Regular cardiac myocyte (primary cell): ENCODE measurements around the gene CRYAB. TPM values are rescaled to one million over a fixed set of nuclear protein-coding genes. Genes with fewer than 3 reads are reported as not detected.

ENCODE experiments used
- total RNA-seq: library from RNA; depleted of rRNA; stranded (reverse); fragments of >200 nt; gene quantifications from 2 replicates; pipeline ENCODE4 v1.2.3, GENCODE V29; 2014

The CRYAB gene
- total RNA-seq = 41.2 and 44.7 TPM in 2 replicates

GRCh38 chr11:111911563-111912401 lies at the start of gene CRYAB:
Gene CRYAB (minus strand): TSS chr11:111911770. CDS start chr11:111911724, 46 bp downstream.

GRCh38 chr11:111918390-111919256 lies 7.1 kb upstream of the CRYAB start, which contains the start of gene C11orf52:
Gene C11orf52 (plus strand): TSS chr11:111918913. CDS start chr11:111918973, 60 bp downstream.

GRCh38 chr11:111912535-111912934 lies 965 bp upstream of the CRYAB start, which contains the start of gene HSPB2:
Gene HSPB2 (plus strand): TSS chr11:111912734. CDS start chr11:111912830, 96 bp downstream.

DNA sequence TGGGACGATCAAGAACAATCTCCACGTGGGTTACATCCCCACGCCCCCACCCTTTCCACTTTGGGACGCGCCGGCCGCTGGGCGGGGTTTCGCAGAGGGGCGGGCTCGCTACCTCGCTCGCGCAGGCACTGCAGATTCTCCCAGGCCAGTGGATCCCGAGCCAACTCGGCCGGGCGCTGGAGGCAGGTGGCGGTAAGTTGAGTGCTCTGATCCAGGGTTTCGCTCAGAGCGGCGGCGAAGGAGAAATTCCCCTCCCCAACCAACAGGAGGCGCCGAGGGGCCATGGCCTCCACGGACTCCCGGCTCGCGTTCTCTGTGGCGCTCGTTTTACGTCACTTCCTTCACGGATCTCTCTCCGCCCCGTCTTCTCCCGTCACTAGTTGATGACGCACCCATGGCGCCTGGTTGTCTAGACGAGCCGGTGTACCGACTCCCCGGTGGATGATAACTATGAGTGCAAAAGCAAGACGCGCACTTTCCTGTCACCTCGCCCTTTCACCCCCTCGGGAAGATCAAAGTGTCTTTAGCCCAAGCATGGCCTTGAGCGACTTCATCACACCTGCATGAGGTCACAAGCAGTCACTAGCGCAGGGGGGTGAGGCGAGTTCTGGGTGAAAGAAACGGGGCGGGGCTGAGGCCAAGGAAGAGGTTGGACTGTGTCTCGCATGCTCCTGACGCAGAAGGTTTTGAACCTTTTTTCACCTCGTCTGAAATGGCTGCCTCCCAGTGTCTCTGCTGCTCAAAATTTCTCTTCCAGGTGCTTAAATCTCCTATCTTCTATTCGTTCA lies 32.5 kb downstream of the CRYAB start, which contains the start of the genes CFAP68 and FDXACB1:
Gene CFAP68 (plus strand): TSS at position 693 of the 788 bp plus-strand sequence. CDS start 20 bp downstream, at position 713.
Gene FDXACB1 (minus strand): TSS at position 317 of the 788 bp plus-strand sequence. CDS start 33 bp downstream, at position 284.

DNA sequence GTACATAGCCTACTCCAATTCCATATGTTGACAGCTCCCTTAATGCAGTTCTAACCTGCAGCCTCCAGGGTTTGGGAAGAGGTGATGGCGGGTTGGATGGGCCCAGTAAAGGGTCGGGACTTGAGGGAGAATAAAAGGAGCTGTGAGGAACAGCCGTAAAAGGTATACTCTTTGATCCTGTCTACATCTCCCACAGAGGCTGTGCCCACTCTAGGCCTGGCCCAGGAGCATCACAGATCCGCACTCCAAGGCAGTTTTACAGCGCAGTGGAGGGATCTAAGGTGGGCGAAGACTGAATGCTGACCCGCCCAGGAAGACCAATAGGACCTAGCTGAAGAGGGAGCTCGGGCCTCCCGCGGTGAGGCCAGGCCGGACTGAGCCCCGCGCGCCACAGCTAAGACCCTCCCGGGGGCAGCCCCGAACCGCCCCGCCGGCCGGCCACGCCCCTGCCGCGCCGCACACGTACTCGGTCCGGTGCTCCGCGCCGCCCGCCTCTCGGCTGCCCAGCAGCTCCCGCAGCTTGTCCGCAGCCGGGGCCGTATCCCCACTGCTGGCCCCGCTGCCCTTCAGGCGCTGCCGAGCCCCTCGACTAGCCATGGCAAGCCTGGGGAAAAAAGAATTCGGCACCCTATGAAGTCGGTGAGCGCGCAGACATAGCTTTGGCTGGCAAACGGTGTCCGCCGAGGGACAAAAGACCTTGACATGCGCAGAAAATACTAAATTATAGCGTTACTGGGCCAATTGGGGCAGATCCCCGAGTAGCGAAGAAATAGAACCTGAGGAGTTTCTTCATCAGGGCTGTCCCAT lies 40.5 kb downstream of the CRYAB start, which contains the start of gene ALG9:
Gene ALG9 (minus strand): TSS at position 696 of the 807 bp plus-strand sequence. CDS start 99 bp downstream, at position 597.

Other genes with a start within 250 kb of the CRYAB start
- gene PPP2R1B, start 145.4 kb downstream of the CRYAB start, total RNA-seq = 44.3 and 50.2 TPM in 2 replicates
- gene ALG9, start 40.2 kb downstream of the CRYAB start, total RNA-seq = 37.5 and 45.1 TPM in 2 replicates
- 2.0 and 5.2 TPM in 2 replicates for gene FDXACB1, start 32.6 kb downstream of the CRYAB start, total RNA-seq
- 7.3 and 7.9 TPM in 2 replicates for gene CFAP68, start 32.2 kb downstream of the CRYAB start, total RNA-seq
- gene HSPB2, start 964 bp upstream of the CRYAB start, total RNA-seq = 0.28 and 0.77 TPM in 2 replicates
- gene C11orf52, start 7.1 kb upstream of the CRYAB start, total RNA-seq = 0.38 and 1.4 TPM in 2 replicates
- gene DIXDC1, start 25.6 kb upstream of the CRYAB start, total RNA-seq = 12.5 and 22.3 TPM in 2 replicates
- gene DLAT, start 113.6 kb upstream of the CRYAB start, total RNA-seq = 33.0 and 52.1 TPM in 2 replicates
- gene PIH1D2, start 162.2 kb upstream of the CRYAB start, total RNA-seq = 1.4 and 1.9 TPM in 2 replicates
- gene NKAPD1, start 162.5 kb upstream of the CRYAB start, total RNA-seq = 21.1 and 27.9 TPM in 2 replicates
- 42.0 and 80.5 TPM in 2 replicates for gene TIMM8B, start 175.0 kb upstream of the CRYAB start, total RNA-seq
- 158 and 183 TPM in 2 replicates for gene SDHD, start 175.1 kb upstream of the CRYAB start, total RNA-seq